K562 (cell line): Measurements from ENCODE around the gene DYNC2LI1. TPM values are rescaled to one million over a fixed set of nuclear protein-coding genes. Genes with fewer than 3 reads are reported as not detected.

Experiments used
- ATAC-seq: fragments of 200-7000 bp; cut with Tn5 transposase; 3 replicates; pipeline ENCODE4 v1.9.1; 2020; ENCODE audit warnings: moderate library complexity
- BruUV-seq: library from RNA; stranded (reverse); fragments of 400-500 nt; replicated peaks from 2 replicates; lab custom pipeline; 2021; lab: Mats Ljungman, UMichigan
- CTCF ChIA-PET: fragments of 300-600 bp; formaldehyde crosslinking; extraction: SDS; loops from one replicate; lab custom pipeline; 2021; ENCODE audit warnings: low intra/inter-chr PET ratio; lab: Yijun Ruan, JAX
- POLR2A ChIA-PET: fragments of 300-600, 350-650 bp; sonication (Branson Sonifier 250); formaldehyde crosslinking; extraction: SDS; loops from one replicate; lab custom pipeline; 2021; ENCODE audit warnings: antibody characterized with exemption, inconsistent platforms; lab: Yijun Ruan, JAX
- DNase-seq, 4 experiments: peaks; one replicate each; pipeline versions ENCODE4 v3.0.0 to v3.0.0-alpha.2; 2011 to 2018; ENCODE audit warnings: low spot score in 3 of 4, mixed read lengths in 3 of 4; ENCODE audit errors: extremely low read depth in 1 of 4
- FAIRE-seq: peaks from 2 replicates; lab custom pipeline; 2011; peaks lifted over from hg19 to GRCh38; lab: Jason Lieb, UNC
- H2AFZ ChIP-seq: 2 replicates; pipeline ENCODE4 v1.6.0; 2011; ENCODE audit warnings: low read depth, low read length, control low read depth, inconsistent platforms
- H3K27ac ChIP-seq: fragments of 200-600 bp; 3 replicates; pipeline ENCODE4 v1.8.0; 2011; ENCODE audit warnings: low read depth, mild to moderate bottlenecking, control low read depth, inconsistent platforms, low read length, moderate library complexity, mixed read lengths; ENCODE audit errors: extremely low read depth
- H3K27me3 ChIP-seq, 2 experiments: fragments of 300-600 bp in 1 of 2; 2 replicates in 1 of 2; 3 replicates in 1 of 2; pipeline versions ENCODE4 v1.6.0 to v1.8.0; 2011; ENCODE audit warnings: inconsistent platforms in 2 of 2, low read length in 2 of 2, mild to moderate bottlenecking in 1 of 2, mixed read lengths in 1 of 2, moderate library complexity in 1 of 2; ENCODE audit not compliant: control insufficient read depth in 2 of 2, insufficient read depth in 2 of 2
- H3K36me3 ChIP-seq: fragments of 300-600 bp; 3 replicates; pipeline ENCODE4 v1.8.0; 2011; ENCODE audit warnings: mild to moderate bottlenecking, low read length, inconsistent platforms; ENCODE audit not compliant: control insufficient read depth, insufficient read depth
- H3K4me1 ChIP-seq, 2 experiments: fragments of 200-600 bp in 1 of 2; replicated peaks in 1 of 2; 2 replicates in 1 of 2; 3 replicates in 1 of 2; pipeline versions ENCODE4 v1.5.1 to v1.8.0; 2011; ENCODE audit warnings: inconsistent platforms in 2 of 2, low read length in 2 of 2, mild to moderate bottlenecking in 1 of 2, mixed read lengths in 1 of 2, moderate library complexity in 1 of 2; ENCODE audit not compliant: control insufficient read depth in 2 of 2, insufficient read depth in 2 of 2
- H3K4me2 ChIP-seq: 2 replicates; pipeline ENCODE4 v1.6.1; 2011; ENCODE audit warnings: low read length, control low read depth, inconsistent platforms, mixed read lengths; ENCODE audit not compliant: insufficient read depth
- H3K4me3 ChIP-seq: fragments of 200-600 bp; sonication (generic), shearing (Covaris generic); 2 replicates; pipeline ENCODE4 v1.5.1; 2016; ENCODE audit warnings: control low read depth, inconsistent platforms
- H3K79me2 ChIP-seq: fragments of 200-600 bp; 3 replicates; pipeline ENCODE4 v1.8.0; 2011; ENCODE audit warnings: low read length, inconsistent platforms; ENCODE audit not compliant: control insufficient read depth, insufficient read depth
- H3K9ac ChIP-seq, 2 experiments: 2 replicates each; pipeline versions ENCODE4 v1.6.0 to v1.6.1; 2011; ENCODE audit warnings: low read depth in 2 of 2, low read length in 2 of 2, control low read depth in 1 of 2, inconsistent platforms in 1 of 2, mild to moderate bottlenecking in 1 of 2, mixed read lengths in 1 of 2; ENCODE audit not compliant: insufficient read depth in 1 of 2
- H3K9me1 ChIP-seq: one replicate; pipeline ENCODE4 v1.6.0; 2011; ENCODE audit warnings: inconsistent platforms, mild to moderate bottlenecking, low read length, moderate library complexity; ENCODE audit not compliant: control insufficient read depth, insufficient read depth
- H3K9me3 ChIP-seq: replicated peaks from 2 replicates; pipeline ENCODE4 v1.5.1; 2011; ENCODE audit warnings: low read depth, low read length, inconsistent platforms; ENCODE audit not compliant: control insufficient read depth, insufficient read depth
- H4K20me1 ChIP-seq: replicated peaks from 2 replicates; pipeline ENCODE4 v1.6.1; 2011; ENCODE audit warnings: low read length, inconsistent platforms, mixed read lengths; ENCODE audit not compliant: control insufficient read depth, insufficient read depth
- KAT2B ChIP-seq: IDR thresholded peaks from one replicate; pipeline ENCODE4 v1.6.1; 2012; ENCODE audit warnings: low read depth, mild to moderate bottlenecking, control low read depth, inconsistent platforms, low read length, moderate library complexity
- NBN ChIP-seq: fragments of 450-650 bp; IDR thresholded peaks from 2 replicates; pipeline ENCODE4 v1.6.1; 2016; ENCODE audit warnings: low read depth, mild to moderate bottlenecking
- RAD21 ChIP-seq, 2 experiments: fragments of 250-450 bp in 1 of 2; fragments of 450-650 bp in 1 of 2; sonication (Bioruptor Pico) in 1 of 2; formaldehyde crosslinking in 1 of 2; IDR thresholded peaks in 1 of 2; conservative IDR thresholded peaks in 1 of 2; 2 replicates each; pipeline versions ENCODE4 v1.4.0 to v1.8.0; 2020 to 2022; ENCODE audit warnings: mild to moderate bottlenecking in 2 of 2, moderate library complexity in 1 of 2
- SMARCE1 ChIP-seq: fragments of 450-650 bp; IDR thresholded peaks from 2 replicates; pipeline ENCODE4 v1.7.1; 2016; ENCODE audit warnings: mild to moderate bottlenecking
- TCFL5 ChIP-seq: fragments of 250-450 bp; sonication (Bioruptor Pico); conservative IDR thresholded peaks from 2 replicates; pipeline ENCODE4 v1.6.1; 2021; ENCODE audit warnings: mild to moderate bottlenecking, moderate library complexity, matching md5 sums
- ZC3H8 ChIP-seq: fragments of 450-650 bp; IDR thresholded peaks from 2 replicates; pipeline ENCODE4 v1.6.1; 2017
- ZNF561 ChIP-seq: fragments of 450-650 bp; formaldehyde crosslinking; conservative IDR thresholded peaks from 2 replicates; pipeline ENCODE4 v1.4.0; 2020; ENCODE audit warnings: mild to moderate bottlenecking, moderate library complexity
- WGBS: fragments of 100-300 bp; shearing (Covaris generic); methylation state at CpG from one replicate; pipeline ENCODE4 v1.1.6; 2016; ENCODE audit warnings: low coverage, mixed read lengths; ENCODE audit not compliant: insufficient coverage; ENCODE audit errors: missing lambda C conversion rate; 5-methylcytosine and 5-hydroxymethylcytosine counted together
- in situ Hi-C: fragments of 300-500 bp; cut with MboI; formaldehyde crosslinking; loops from 4 replicates; pipeline ENCODE4 v1.15.0; 2018; ENCODE audit warnings: inconsistent platforms, mixed read lengths
- intact Hi-C: fragments of 100-400 bp; cut with micrococcal nuclease; formaldehyde crosslinking; loops from 2 replicates; pipeline ENCODE4 v1.14.2; 2022
- polyA plus RNA-seq, 8 experiments: library from polyadenylated mRNA; depleted of rRNA in 4 of 8; stranded (reverse) in 5 of 8; unstranded in 3 of 8; fragments of >200 nt; fragmentation: Nextera tagmentation in 2 of 8; fragmentation: Illumina TruSeq in 1 of 8; extraction: Ambion mirVana in 2 of 8; extraction: Trizol in 1 of 8; gene quantifications; 2 replicates each; pipeline versions ENCODE4 v1.2.1 to v1.2.3, GENCODE V29; 2011 to 2014; ENCODE audit warnings: inconsistent platforms in 1 of 8, missing spikeins in 1 of 8
- total RNA-seq, 7 experiments: library from RNA; depleted of rRNA in 6 of 7; stranded (reverse); fragments of >200 nt in 6 of 7; fragmentation: Illumina TruSeq in 2 of 7; extraction: Trizol in 2 of 7; gene quantifications; 2 replicates each; pipeline versions ENCODE4 v1.2.1 to v1.2.3, GENCODE V29; 2011 to 2021; ENCODE audit warnings: low replicate concordance in 1 of 7
- TF ChIP-seq, protein P1 (sequence below): fragments of 450-650 bp; IDR thresholded peaks from 2 replicates; pipeline ENCODE4 v1.6.1; 2016
- TF ChIP-seq, protein P2 (sequence below): fragments of 450-650 bp; IDR thresholded peaks from 2 replicates; pipeline ENCODE4 v1.6.1; 2016; ENCODE audit warnings: low read depth

DYNC2LI1 gene
- total and polyA plus RNA-seq, 9 of the 15 experiments (the other 6 are each of a cell fraction or from before 2014, with no cell fraction given), result 12.5 to 42.2 (median 25.8) TPM

DNA sequence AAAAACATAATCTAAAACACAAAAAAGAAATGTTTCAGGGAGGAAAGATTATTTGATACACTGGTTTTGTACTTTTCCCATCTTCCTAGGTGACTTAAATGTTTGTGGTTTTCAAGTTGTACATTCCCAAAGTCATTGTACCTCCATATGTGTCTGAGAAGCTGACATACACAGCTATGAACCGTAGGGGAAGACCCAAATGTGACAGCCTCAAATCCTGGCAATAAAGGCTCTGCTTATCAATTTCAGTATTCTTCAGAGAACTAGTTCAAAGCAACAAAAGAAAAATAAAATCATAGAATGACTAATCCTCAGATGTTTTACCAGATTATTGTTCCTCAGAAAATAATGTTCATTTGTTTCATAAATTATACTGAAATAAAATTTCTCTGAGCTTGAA, 2.5 kb downstream of the DYNC2LI1 start:
- ChIA-PET POLR2A (interaction anchor here (0.6 to 0.8 kb wide), 2 partner anchors 15 to 28 kb away, joined by 3 read pairs; no protein-coding TSS in a partner anchor), CTCF (no interaction called here)
- intact Hi-C loops, result loop anchor here (10.0 kb wide), 1 partner anchor 142 kb away; the partner anchor contains the start of gene PLEKHH2
- no peak for TF ChIP-seq ZNF561 (CRISPR knock-in tag)
- TF ChIP-seq, protein P1, sequence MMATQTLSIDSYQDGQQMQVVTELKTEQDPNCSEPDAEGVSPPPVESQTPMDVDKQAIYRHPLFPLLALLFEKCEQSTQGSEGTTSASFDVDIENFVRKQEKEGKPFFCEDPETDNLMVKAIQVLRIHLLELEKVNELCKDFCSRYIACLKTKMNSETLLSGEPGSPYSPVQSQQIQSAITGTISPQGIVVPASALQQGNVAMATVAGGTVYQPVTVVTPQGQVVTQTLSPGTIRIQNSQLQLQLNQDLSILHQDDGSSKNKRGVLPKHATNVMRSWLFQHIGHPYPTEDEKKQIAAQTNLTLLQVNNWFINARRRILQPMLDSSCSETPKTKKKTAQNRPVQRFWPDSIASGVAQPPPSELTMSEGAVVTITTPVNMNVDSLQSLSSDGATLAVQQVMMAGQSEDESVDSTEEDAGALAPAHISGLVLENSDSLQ, result no peak
- TF ChIP-seq TCFL5 (CRISPR knock-in tag), result no peak
- TF ChIP-seq RAD21 (CRISPR knock-in tag; conservative IDR thresholded peaks at IDR 0.05 in 1 of 2, IDR thresholded peaks at IDR 0.05 in 1 of 2), result no peak
- no peak for TF ChIP-seq ZC3H8
- TF ChIP-seq NBN, result no peak
- TF ChIP-seq KAT2B, result no peak
- no peak for TF ChIP-seq SMARCE1
- TF ChIP-seq, protein P2, sequence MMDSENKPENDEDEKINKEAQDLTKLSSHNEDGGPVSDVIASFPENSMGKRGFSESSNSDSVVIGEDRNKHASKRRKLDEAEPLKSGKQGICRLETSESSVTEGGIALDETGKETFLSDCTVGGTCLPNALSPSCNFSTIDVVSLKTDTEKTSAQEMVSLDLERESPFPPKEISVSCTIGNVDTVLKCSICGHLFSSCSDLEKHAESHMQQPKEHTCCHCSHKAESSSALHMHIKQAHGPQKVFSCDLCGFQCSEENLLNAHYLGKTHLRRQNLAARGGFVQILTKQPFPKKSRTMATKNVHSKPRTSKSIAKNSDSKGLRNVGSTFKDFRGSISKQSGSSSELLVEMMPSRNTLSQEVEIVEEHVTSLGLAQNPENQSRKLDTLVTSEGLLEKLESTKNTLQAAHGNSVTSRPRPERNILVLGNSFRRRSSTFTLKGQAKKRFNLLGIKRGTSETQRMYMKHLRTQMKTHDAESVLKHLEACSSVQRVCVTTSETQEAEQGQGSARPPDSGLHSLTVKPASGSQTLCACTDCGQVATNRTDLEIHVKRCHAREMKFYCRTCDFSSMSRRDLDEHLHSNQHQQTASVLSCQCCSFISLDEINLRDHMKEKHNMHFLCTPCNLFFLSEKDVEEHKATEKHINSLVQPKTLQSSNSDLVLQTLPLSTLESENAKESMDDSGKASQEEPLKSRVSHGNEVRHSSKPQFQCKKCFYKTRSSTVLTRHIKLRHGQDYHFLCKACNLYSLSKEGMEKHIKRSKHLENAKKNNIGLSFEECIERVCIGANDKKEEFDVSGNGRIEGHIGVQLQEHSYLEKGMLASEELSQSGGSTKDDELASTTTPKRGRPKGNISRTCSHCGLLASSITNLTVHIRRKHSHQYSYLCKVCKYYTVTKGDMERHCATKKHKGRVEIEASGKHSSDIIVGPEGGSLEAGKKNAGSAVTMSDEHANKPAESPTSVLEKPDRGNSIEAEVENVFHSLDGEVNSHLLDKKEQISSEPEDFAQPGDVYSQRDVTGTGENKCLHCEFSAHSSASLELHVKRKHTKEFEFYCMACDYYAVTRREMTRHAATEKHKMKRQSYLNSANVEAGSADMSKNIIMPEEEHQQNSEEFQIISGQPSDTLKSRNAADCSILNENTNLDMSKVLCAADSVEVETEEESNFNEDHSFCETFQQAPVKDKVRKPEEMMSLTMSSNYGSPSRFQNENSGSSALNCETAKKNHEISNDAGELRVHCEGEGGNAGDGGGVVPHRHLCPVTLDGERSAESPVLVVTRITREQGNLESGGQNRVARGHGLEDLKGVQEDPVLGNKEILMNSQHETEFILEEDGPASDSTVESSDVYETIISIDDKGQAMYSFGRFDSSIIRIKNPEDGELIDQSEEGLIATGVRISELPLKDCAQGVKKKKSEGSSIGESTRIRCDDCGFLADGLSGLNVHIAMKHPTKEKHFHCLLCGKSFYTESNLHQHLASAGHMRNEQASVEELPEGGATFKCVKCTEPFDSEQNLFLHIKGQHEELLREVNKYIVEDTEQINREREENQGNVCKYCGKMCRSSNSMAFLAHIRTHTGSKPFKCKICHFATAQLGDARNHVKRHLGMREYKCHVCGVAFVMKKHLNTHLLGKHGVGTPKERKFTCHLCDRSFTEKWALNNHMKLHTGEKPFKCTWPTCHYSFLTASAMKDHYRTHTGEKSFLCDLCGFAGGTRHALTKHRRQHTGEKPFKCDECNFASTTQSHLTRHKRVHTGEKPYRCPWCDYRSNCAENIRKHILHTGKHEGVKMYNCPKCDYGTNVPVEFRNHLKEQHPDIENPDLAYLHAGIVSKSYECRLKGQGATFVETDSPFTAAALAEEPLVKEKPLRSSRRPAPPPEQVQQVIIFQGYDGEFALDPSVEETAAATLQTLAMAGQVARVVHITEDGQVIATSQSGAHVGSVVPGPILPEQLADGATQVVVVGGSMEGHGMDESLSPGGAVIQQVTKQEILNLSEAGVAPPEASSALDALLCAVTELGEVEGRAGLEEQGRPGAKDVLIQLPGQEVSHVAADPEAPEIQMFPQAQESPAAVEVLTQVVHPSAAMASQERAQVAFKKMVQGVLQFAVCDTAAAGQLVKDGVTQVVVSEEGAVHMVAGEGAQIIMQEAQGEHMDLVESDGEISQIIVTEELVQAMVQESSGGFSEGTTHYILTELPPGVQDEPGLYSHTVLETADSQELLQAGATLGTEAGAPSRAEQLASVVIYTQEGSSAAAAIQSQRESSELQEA, result no peak

More for the DNA sequence above, 2.5 kb downstream of the DYNC2LI1 start:
- H3K27ac ChIP-seq, result no peak overlapping the region
- H3K9ac ChIP-seq, result no peak overlapping the region
- in situ Hi-C loops, result no loop called here
- no peaks in the 10 kb centered on the region for H3K9me1 ChIP-seq
- FAIRE-seq, result no peak
- H4K20me1 ChIP-seq, result no peaks in the 10 kb centered on the region
- H3K36me3 ChIP-seq, result 0 out of 3 replicates have a peak, but pooled peaks cover 5% of the 10 kb centered on the region
- no peak for ATAC-seq
- H3K4me3 ChIP-seq, result no peak overlapping the region
- no peak overlapping the region for H3K4me2 ChIP-seq
- H2AFZ ChIP-seq, result no peak overlapping the region
- H3K4me1 ChIP-seq, result peaks cover 0 to 2% of the 10 kb centered on the region in 2 experiments; a peak in 2 of 5 replicates
- no peaks in the 10 kb centered on the region for H3K27me3 ChIP-seq
- peaks cover 9% of the 10 kb centered on the region; the same call in 1 of the 3 replicates for H3K79me2 ChIP-seq
- WGBS, result 78% methylated on average over 1 of the region's 1 CpG
- no TSS peak for BruUV-seq
- no peak for DNase-seq
- no peaks in the 10 kb centered on the region for H3K9me3 ChIP-seq
